Stimulated activated CD4-positive, alpha-beta T cell treated with anti-CD3 and anti-CD28 coated beads, Interleukin-12 subunit alpha, Interleukin-12 subunit beta, amount 100 ng/mL, for 24 hours (primary cell): ENCODE measurements around the gene HNRNPUL1.
"Not testable (repeated sequence)": the region's sequence is repeated elsewhere in the genome, so short reads cannot be mapped to it uniquely, and the experiment has no call there.

Experiments
- DNase-seq, 2 experiments: peaks; one replicate each; pipeline ENCODE4 v3.0.0-alpha.2; 2020; ENCODE audit warnings: low read depth in 2 of 2

Gene HNRNPUL1

GRCh38 chr19:41325947-41326706 is 62.0 kb downstream of the HNRNPUL1 start:
- DNase-seq: no peak

- no peak for DNase-seq
These were observed 63.0 kb downstream of the HNRNPUL1 start for GRCh38 chr19:41327076-41327575.

DNA sequence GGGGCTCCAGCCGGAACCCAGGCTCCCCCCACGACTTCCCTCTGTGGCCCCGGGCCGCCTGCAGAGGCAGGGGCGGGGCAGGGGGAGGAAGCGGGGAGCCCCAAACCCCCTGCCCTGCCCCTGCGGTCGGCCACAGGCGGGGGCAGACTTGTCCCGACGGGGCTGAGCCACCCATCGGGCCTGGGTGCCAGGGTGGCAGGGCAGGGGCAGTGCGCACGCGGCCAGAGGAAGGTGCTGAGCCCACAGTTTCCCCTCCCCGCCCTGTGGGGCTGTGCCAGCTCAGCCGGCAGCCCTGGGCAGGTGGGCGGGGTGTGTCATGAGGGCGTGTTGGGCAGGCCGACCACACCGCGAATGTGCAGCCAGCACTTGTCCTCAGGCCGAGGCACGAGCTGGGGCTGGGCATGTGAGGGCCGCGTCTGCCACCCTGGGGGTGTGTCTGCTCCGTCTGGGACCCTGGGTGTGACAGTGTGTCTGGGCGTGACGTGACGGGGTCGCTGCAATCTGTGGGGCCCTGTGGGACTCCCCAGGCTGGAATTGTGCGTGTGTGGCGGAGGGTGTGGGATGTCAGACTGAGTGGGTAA is 63.5 kb downstream of the HNRNPUL1 start:
- DNase-seq: peak; percentile 62 to 80

DNA sequence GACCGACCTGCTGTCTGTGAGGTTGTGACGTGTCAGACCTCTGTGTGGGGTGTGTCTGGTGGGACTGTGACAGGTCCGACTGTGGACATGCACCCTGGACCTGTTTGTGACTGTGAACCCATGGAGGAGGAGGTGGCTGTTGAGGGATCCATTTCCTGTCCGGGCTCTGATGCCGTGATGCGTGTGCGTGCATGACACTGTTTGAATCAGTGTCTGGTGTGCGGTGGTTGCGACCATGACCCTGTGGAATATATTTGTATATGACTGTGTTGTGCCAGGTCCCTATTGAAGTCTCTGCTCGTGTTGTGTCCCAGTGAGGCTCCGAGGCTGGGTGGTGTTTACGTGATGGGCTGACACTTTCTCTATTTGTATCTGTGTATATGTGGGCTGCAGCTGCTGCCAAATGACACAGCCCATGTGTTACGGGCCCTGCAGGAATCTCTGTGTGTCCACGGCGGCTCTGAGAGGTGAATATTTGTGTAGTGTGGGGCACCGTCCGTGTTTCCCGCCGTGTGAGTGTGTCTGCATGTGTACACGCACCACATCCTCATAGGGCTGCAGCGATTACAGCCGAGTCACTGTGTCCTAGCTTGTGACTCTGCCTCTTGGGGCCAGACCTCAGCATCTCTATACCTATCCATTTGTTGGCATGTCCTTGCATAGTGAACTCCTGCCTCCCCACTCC is 64.1 kb downstream of the HNRNPUL1 start:
- peak in 1 of 2 experiments; percentile 36 for DNase-seq

GRCh38 chr19:41328842-41329225 is 64.7 kb downstream of the HNRNPUL1 start:
- no peak for DNase-seq

- DNase-seq: no peak
These were observed 66.3 kb downstream of the HNRNPUL1 start for GRCh38 chr19:41330481-41330880.

DNA sequence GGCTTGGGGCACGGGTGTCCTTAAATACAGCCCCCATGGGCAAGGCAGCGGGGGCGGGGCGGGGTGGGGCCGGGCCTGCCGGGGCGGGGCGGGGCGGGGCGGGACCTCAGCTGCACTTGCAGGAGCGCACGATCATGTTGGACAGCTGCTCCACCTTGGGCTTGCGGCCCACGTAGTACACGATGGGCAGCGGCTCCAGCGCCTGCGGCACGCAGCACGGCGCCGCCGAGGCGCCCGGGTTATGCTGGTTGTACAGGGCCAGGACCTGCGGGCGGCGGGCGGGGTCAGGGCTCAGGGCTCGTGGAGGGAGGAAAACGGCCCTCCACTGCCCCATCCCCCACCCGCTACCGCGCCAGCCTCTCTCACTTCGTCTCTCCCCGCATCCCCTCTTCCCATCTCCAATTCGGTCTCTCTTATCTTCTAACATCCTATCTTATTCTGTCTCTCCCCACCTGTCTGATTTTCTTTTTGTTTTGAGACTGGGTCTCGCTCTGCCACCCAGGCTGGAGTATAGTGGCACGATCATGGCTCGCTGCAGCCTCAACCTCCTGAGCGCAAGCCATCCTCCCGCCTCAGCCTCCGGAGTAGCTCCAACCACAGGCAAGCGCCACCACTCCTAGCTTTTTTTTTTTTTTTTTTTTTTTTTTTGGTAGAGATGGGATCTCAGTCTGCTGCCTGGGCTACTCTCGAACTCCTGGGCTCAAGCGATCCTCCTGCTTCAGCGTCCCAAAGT is 66.9 kb downstream of the HNRNPUL1 start:
- no peak for DNase-seq

DNA sequence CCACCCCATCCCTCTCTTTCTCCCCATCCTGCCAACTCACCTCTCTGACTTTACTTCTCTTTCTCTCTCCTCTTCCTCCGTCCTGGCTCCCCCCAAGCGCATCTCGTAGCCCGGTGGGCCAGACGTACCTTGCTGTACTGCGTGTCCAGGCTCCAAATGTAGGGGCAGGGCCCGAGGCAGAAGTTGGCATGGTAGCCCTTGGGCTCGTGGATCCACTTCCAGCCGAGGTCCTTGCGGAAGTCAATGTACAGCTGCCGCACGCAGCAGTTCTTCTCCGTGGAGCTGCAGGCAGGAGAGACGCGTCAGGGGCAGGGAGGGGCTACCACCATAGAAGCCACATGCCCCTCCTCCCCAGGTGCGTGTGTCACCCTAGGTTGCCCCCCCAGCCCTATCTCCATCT is 67.8 kb downstream of the HNRNPUL1 start:
- DNase-seq: no peak

DNA sequence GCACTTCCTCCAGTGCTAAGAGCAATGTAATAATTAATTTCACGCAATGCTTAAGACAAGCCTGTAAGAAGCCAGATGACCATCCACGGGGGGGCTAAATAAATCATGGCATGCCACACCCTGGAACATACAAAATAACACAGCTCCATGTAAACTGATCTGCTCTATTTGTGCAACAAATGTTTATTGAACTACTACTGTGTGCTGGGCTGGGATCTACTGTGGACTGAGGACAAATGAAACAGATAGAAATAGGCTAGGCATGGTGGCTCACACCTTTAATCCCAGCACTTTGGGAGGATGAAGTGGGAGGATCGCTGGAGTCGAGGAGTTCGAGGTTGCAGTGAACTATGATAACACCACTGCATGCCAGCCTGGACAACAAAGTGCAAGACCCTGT is 68.3 kb downstream of the HNRNPUL1 start:
- DNase-seq: no peak

DNA sequence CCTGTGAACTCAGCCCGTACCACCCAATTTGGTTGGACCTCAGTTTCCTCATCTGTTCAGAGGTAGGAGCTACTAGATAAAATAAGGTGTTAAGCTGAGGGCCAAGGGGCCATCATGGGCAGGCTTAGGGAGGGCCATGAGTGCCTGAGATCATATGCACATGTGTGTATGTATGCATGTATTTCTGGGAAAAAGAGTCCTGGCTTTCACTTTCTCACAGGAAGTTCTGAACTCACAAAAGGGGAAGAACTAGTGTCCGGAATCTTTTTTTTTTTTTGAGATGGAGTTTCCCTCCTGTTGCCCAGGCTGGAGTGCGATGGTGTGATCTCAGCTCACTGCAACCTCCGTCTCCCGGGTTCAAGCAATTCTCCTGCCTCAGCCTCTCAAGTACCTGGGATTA is 70.6 kb downstream of the HNRNPUL1 start:
- DNase-seq: no peak

- DNase-seq: no peak
These were observed 71.3 kb downstream of the HNRNPUL1 start for GRCh38 chr19:41335467-41335866.

DNA sequence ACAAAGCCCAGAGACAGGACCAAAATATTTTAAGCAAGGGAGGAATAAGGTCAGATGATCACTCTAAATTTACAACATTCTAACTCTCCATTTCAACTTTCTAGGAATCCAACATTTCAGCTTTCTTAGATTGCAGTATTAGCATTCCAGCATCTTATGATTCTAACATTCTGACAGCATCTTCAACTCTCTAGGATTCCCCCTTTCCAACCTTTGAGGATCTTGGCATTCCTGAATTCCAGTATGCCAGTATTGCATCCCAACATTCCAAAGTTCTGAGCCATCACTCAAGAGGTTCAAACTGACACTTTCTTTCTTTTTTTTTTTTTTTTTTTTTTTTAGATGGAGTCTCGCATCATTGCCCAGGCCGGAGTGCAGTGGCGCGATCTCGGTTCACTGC is 75.8 kb downstream of the HNRNPUL1 start:
- DNase-seq: no peak

DNA sequence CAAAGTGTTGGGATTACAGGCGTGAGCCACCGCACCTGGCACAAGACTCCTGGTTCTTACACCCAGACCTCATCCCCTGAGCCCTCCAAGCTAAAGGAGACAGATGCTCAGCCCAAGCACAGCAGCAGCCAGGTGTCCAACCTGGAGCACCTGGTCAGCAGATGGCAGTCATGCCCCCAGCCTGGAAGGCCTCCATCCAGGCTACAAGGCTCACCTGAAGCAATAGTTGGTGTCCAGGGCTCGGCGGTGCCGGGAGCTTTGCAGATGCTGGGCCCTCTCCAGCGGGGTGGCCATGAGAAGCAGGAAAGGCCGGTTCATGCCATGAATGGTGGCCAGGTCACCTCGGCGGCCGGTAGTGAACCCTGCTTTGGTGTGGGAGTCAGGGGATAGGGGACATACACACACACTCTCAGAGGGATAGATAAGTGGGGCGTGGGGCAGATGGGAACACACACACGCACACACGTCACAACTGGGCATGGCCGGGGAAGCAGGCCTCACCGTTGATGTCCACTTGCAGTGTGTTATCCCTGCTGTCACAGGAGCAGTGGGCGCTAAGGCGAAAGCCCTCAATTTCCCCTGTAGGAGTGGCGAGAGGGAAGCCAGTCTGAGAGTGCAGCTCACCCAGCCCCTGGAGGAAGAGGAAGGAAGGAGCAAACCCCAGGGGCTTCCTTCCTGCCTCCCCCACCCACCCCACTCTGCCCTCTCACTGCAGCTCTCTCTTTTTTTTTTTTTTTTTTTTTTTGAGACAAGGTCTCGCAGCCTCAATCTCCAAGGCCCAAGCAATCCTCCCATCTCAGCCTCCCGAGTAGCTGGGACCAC is 77.7 kb downstream of the HNRNPUL1 start:
- no peak for DNase-seq

GRCh38 chr19:41344162-41344561 is 80.0 kb downstream of the HNRNPUL1 start:
- DNase-seq: no peak

- DNase-seq: not testable (repeated sequence)
These were observed 82.7 kb downstream of the HNRNPUL1 start for GRCh38 chr19:41346916-41347315.

- DNase-seq: no peak
These were observed 86.7 kb downstream of the HNRNPUL1 start for GRCh38 chr19:41350735-41351338.

- DNase-seq: peak; percentile 70 to 78
These were observed 87.4 kb downstream of the HNRNPUL1 start for GRCh38 chr19:41351339-41352245.

GRCh38 chr19:41352279-41352608 is 88.1 kb downstream of the HNRNPUL1 start:
- no peak for DNase-seq

GRCh38 chr19:41352609-41353465 is 88.7 kb downstream of the HNRNPUL1 start:
- peak; percentile 64 to 74 for DNase-seq
